Transverse colon (tissue), 3 donors: Measurements from ENCODE around the gene VPS13D.

Source experiments
- CTCF ChIP-seq, 5 experiments: fragments of 200-600 bp in 3 of 5; fragments of 450-650 bp in 2 of 5; sonication (generic) in 3 of 5; IDR thresholded peaks; 1 replicate in 2 of 5; 2 replicates in 3 of 5; pipeline ENCODE4 v1.5.1; 2016 to 2017; ENCODE audit warnings: antibody characterized with exemption in 5 of 5, inconsistent platforms in 3 of 5, mild to moderate bottlenecking in 2 of 5, moderate library complexity in 1 of 5
- EP300 ChIP-seq: sonication (generic); formaldehyde crosslinking; IDR thresholded peaks from one replicate; pipeline ENCODE4 v1.6.1; 2017; ENCODE audit warnings: antibody characterized with exemption, low read depth
- POLR2A ChIP-seq: fragments of 450-650 bp; IDR thresholded peaks from one replicate; pipeline ENCODE4 v1.6.1; 2016; ENCODE audit warnings: antibody characterized with exemption, mild to moderate bottlenecking, moderate library complexity

- TF ChIP-seq CTCF (IDR thresholded peaks at IDR 0.05) (no peak), POLR2A (no peak), EP300 (no peak)
These were observed 108.2 kb downstream of the VPS13D start for GRCh38 chr1:12338017-12338416.
